Kidney glomerular epithelial cell (primary cell): Measurements from ENCODE around the gene FUT6.

Experiments used
- DNase-seq: peaks from one replicate; lab custom pipeline; 2025; lab: John Stamatoyannopoulos, UW

FUT6 gene

GRCh38 chr19:5804516-5805461, 34.7 kb downstream of the FUT6 start, which contains the start of gene NRTN:
TSS of gene NRTN (plus strand) at chr19:5805067. CDS start at chr19:5824166, 19,099 bp downstream.
- DNase-seq, result no peak

- DNase-seq, result peak; percentile 83
Measured at GRCh38 chr19:5803752-5804515, 35.6 kb downstream of the FUT6 start.

- DNase-seq, result no peak
Measured at GRCh38 chr19:5803441-5803751, 36.1 kb downstream of the FUT6 start.

- no peak for DNase-seq
Measured at GRCh38 chr19:5801796-5802619, 37.5 kb downstream of the FUT6 start.

- DNase-seq, result no peak
Measured at GRCh38 chr19:5800361-5801270, 38.9 kb downstream of the FUT6 start.

- DNase-seq, result no peak
Measured at GRCh38 chr19:5799247-5800241, 40.0 kb downstream of the FUT6 start.

- no peak for DNase-seq
Measured at GRCh38 chr19:5798244-5798643, 41.3 kb downstream of the FUT6 start.

GRCh38 chr19:5795382-5795919, 44.1 kb downstream of the FUT6 start:
- no peak for DNase-seq

GRCh38 chr19:5793188-5793587, 46.3 kb downstream of the FUT6 start:
- DNase-seq, result no peak

GRCh38 chr19:5792224-5792623, 47.3 kb downstream of the FUT6 start:
- no peak for DNase-seq

- DNase-seq, result peak; percentile 96
Measured at GRCh38 chr19:5790559-5791520, 48.7 kb downstream of the FUT6 start, which contains the start of gene DUS3L. TSS of gene DUS3L (minus strand) at chr19:5791163. CDS start at chr19:5791141, 22 bp downstream.

- DNase-seq, result no peak
Measured at GRCh38 chr19:5789886-5790558, 49.5 kb downstream of the FUT6 start.

- DNase-seq, result no peak
Measured at GRCh38 chr19:5789351-5789761, 50.1 kb downstream of the FUT6 start.

GRCh38 chr19:5788422-5788821, 51.1 kb downstream of the FUT6 start:
- no peak for DNase-seq

- DNase-seq, result no peak
Measured at GRCh38 chr19:5787409-5788182, 51.9 kb downstream of the FUT6 start.

- no peak for DNase-seq
Measured at GRCh38 chr19:5786593-5787408, 52.7 kb downstream of the FUT6 start.
